ENCODE data around the gene FAM13B.
"Not testable (repeated sequence)": the region's sequence is repeated elsewhere in the genome, so short reads cannot be mapped to it uniquely, and the experiment has no call there.

FAM13B gene

GRCh38 chr5:138033907-138034306 lies 1.0 kb upstream of the FAM13B start:
- no peak for DNase-seq

GRCh38 chr5:138033386-138033808 lies 518 bp upstream of the FAM13B start:
- peak; percentile 51 for DNase-seq

DNA sequence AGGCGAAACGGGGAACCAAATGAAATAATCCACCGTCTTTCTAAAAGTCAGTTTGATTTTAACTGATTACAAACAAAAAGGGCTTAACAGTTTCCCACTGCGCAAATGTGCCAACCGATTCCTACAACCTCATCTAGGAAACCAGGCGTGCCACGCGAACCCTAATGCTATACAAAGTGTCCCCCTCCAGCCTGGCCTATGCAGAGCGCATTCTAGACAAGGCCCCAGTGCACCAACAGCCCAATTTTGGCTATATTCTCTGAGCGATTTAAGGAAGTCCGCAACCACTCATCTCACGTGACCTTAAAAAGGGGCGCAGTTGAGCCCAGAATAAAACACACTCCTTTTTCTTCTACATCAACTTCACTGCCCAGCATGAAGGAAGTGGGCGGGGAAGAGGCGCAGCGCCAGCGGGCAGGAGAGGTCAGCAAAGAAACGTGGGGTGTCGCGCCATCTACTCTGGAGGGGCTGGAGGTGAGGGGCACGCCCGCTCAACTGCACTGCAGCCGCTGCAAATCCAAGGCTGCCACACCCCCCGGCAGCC lies 779 bp downstream of the FAM13B start:
- DNase-seq = no peak

GRCh38 chr5:138029944-138030343 lies 2.9 kb downstream of the FAM13B start:
- DNase-seq = no peak

- no peak for DNase-seq
Observed at GRCh38 chr5:138029501-138029900, 3.4 kb downstream of the FAM13B start.

DNA sequence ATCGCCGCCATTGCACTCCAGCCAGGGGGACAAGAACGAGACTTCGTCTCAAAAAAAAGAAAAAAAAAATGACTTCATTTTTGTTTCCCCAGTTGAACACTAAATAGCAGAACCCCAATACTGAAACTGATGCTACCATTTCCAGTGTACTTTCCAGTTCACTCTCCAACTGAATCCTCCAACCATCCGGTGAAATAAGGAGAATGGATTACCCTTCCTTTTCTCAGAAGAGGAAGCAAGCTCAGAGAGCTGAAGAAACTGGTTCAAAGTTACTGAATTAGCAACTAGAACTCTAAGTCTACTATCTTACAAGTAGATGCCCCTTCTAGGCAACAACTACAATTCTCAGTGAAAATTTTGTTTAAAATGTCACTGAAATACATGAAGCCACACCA lies 3.9 kb downstream of the FAM13B start:
- DNase-seq = no peak

- DNase-seq = not testable (repeated sequence)
Observed at GRCh38 chr5:138028262-138028970, 4.5 kb downstream of the FAM13B start.

- not testable (repeated sequence) for DNase-seq
Observed at GRCh38 chr5:138026793-138027192, 6.1 kb downstream of the FAM13B start.

DNA sequence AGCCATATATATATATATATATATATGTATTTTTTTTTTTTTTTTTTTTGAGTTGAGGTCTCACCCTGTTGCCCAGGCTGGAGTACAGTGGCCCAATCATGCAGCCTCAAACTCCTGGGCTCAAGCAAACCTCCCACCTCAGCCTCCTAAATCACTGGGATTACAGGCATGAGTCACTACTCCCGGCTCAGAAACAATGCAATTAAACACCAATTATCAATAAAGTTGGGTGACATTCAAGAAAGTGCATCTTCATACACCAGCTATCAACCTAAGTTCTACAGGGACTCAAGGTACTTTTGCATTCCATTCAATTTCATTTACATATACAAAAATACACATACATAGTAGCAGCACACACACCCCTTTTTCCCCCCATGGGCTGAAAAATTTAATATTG lies 7.6 kb downstream of the FAM13B start:
- no peak for DNase-seq

DNA sequence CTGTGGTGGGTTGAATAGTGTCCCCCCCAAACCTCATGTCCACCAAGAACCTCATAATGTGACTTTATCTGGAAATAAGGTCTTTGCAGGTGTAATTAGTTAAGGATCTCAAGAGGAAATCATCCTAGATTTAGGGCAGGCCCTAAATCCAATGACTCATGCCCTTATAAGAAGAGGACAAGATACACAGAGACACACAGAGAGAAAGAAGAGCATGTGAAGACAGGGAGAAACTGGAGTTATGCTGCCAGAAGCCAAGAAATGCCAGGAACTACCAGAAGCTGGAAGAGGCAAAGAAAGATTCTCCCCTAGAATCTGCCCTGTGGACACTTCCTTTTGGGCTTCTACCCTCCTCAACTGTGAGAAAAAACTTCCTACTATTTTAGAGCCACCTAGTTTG lies 8.8 kb downstream of the FAM13B start:
- DNase-seq = no peak

DNA sequence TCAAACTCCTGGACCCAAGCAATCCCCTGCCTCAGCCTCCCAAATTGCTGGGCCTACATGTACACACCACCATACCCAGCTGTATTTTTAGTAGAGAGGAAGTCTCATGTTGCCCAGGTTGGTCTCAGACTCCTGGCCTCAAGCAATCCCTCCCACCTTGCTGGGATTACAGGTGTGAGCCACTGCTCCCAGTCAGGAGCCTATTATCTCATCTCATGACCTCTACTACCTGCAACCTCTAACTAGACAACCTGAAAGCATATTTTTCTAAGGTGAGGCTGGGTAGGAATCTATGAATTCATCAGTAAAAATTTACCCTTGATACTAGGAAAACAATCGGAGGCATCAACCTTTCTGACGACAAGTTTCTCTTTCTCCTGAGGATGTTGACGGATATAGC lies 10.0 kb downstream of the FAM13B start:
- no peak for DNase-seq

DNA sequence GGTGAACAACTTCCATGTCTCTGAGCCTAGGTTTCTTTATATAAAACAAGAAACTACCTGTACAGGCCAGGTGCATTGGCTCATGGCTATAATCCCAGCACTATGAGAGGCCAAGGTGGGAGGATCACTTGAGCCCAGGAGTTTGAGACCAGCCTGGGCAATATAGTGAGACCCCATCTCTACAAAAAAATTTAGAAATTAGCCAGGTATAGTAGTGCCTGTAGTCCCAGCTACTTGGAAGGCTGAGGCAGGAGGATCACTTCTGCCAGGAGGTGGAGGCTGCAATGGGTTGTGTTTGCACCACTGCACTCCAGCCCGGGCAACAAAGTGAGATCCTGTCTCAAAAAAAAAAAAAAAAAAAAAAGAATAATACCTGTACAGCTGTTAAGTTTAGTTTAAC lies 11.1 kb downstream of the FAM13B start:
- no peak for DNase-seq

GRCh38 chr5:138018849-138019248 lies 14.0 kb downstream of the FAM13B start:
- DNase-seq = no peak

GRCh38 chr5:138015916-138016315 lies 17.0 kb downstream of the FAM13B start:
- DNase-seq = no peak

DNA sequence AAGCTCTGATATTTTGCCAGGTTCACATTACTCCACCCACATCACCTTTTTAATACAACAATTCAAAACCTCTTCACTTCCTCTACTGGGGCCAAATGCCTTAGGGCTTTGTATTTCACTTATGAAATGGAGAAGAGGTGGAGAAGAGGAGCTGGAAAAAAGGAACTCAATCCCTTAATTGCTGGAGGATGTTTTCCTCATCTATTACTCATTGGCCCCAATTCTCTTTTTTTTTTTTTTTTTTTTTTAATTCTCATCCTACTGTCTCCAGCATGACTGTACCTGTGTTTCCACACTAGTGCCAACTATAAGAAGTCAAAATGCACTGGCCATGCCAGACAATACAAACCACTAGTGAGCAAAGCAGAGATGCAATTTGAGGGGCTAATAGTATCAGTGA lies 20.9 kb downstream of the FAM13B start:
- no peak for DNase-seq

DNA sequence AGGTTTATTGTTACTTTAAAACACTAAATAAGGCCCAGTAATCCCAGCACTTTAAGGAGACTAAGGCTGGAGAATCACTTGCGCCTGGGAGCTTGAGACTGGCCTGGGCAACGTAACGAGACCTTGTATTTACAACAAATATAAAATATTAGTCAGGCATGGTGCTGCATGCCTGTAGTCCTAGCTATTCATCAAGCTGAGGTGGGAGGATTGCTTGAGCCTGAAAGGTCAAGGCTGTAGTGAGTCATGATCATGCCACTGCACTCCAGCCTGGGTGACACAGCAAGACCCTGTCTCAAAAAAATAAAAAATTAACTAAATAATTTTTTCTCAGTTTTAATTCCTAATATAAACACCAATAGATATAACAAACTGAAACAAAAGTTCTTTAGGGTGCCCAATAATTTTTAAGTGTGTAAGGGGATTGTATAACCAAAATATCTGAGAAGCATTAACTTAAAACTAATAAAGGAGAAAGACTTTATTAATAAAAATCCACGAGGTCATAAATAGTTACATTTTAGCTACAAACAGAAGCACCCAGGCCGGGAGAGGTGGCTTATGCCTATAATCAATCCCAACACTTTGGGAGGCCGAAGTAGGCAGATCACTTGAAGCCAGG lies 32.7 kb downstream of the FAM13B start:
- no peak for DNase-seq

- DNase-seq = no peak
Observed at GRCh38 chr5:137997726-137998213, 35.1 kb downstream of the FAM13B start.

DNA sequence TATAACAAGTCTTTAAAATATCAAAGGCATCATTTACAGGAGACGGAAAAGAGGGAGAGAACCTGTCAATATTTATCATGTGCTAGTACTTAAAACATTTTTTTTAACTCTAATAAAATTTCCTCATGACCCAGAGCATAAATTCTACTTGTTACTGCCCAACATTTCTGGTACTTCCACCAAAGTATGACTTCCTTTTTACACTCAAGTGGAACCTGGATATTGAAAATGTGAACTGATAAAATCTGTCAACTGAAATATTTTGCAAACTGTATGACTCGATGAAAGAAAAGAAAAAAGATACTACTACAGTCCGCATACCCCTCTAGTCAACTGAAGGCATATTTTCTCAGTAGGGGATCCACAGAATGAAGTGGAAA lies 37.1 kb downstream of the FAM13B start:
- DNase-seq = no peak

DNA sequence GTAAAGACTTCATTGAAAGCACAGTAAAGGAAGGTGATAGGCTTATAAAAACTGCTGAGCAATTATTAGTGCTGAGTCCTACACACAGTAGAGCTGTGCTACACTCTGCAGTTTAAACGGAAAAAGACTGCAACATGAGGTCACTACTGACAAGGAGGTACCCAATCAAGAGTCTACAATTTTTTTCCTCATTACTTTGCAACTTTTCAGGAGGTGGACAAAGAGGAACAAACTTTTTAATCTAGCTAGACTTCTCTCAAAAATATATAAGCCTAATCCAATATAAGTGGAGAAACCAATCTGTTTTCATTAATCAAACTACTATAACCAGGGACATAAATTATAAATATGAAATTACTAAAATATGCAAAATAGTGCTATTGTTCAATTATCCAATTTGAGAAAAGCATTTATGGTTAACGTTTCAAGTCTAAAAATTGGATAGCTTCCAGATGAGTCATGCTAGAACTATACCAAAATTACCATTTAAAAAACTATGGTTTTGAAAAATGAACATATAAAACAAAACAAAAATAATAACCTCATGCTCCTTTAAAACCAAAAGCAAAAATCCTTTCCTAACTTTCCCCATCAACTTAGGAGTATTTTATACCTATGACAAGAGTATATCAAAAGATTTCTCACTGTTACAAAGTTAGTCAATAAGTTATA lies 37.7 kb downstream of the FAM13B start:
- DNase-seq = no peak

GRCh38 chr5:137994556-137994955 lies 38.3 kb downstream of the FAM13B start:
- DNase-seq = no peak

GRCh38 chr5:137989419-137989818 lies 43.5 kb downstream of the FAM13B start:
- no peak for DNase-seq

GRCh38 chr5:137975208-137975607 lies 57.7 kb downstream of the FAM13B start:
- DNase-seq = no peak

GRCh38 chr5:137970384-137970783 lies 62.5 kb downstream of the FAM13B start:
- not testable (repeated sequence) for DNase-seq

DNA sequence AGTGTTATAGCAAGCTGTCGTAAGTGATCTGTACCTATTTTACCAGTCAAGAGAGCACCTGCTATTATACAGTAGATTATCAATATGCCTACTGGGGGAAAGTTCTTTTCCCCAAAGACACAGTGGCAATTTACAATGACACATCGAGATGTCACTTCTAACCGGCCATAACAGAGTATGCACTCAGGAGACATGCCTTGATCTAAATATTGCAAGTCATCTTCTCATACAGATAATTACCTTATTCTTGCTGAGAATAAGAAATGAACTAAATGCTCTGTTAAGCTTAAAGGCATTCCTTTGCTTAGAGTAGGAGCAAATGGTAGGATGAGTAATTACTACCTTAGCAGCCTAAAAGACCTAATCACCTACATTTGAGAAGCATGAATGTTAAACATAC lies 72.1 kb downstream of the FAM13B start:
- DNase-seq = no peak

Data from NCI-H774 (cell line).